Cardiac fibroblast (primary cell): ENCODE measurements around the gene MCF2.
A peak's percentile ranks its signal among the peaks of the same experiment; 100 is the strongest.

Experiments used
- DNase-seq, 2 donors: peaks; one replicate each; pipeline versions ENCODE4 v3.0.0 to v3.0.0-alpha.2; 2010; ENCODE audit warnings: low read depth in 2 of 2
- H3K4me3 ChIP-seq, 2 donors: replicated peaks in 1 of 2; 1 replicate in 1 of 2; 2 replicates in 1 of 2; pipeline ENCODE4 v1.5.1; 2011; ENCODE audit warnings: low read depth in 2 of 2, low read length in 2 of 2, mild to moderate bottlenecking in 2 of 2, moderate library complexity in 1 of 2
- CTCF ChIP-seq: IDR thresholded peaks from one replicate; pipeline ENCODE4 v1.5.1; 2011; ENCODE audit warnings: low read depth, mild to moderate bottlenecking, low read length, inconsistent platforms

MCF2 gene

GRCh38 chrX:139734996-139735395, 27.0 kb upstream of the MCF2 start:
- no peak for DNase-seq
- H3K4me3 ChIP-seq = no peak overlapping the region
- TF ChIP-seq CTCF = no peak

GRCh38 chrX:139725720-139726119, 17.8 kb upstream of the MCF2 start:
- no peak for DNase-seq
- H3K4me3 ChIP-seq = no peak overlapping the region
- no peak for TF ChIP-seq CTCF

GRCh38 chrX:139724626-139725025, 16.7 kb upstream of the MCF2 start:
- no peak overlapping the region for H3K4me3 ChIP-seq
- no peak for TF ChIP-seq CTCF
- peak; percentile 2 to 5 for DNase-seq

GRCh38 chrX:139720979-139721378, 13.0 kb upstream of the MCF2 start:
- no peak for DNase-seq
- H3K4me3 ChIP-seq = no peak overlapping the region
- TF ChIP-seq CTCF = no peak

GRCh38 chrX:139720136-139720535, 12.2 kb upstream of the MCF2 start:
- peak; percentile 7 to 41 for DNase-seq
- no peak overlapping the region for H3K4me3 ChIP-seq
- no peak for TF ChIP-seq CTCF

GRCh38 chrX:139702658-139703057, 5.3 kb downstream of the MCF2 start:
- no peak for DNase-seq
- no peak for TF ChIP-seq CTCF
- H3K4me3 ChIP-seq = no peak overlapping the region

- no peak overlapping the region for H3K4me3 ChIP-seq
- no peak for DNase-seq
- TF ChIP-seq CTCF = no peak
These were observed 15.1 kb downstream of the MCF2 start for GRCh38 chrX:139692908-139693307.
